HEK293 (cell line): Measurements from ENCODE around the gene SLC7A10.

Experiments used
- BCL6B ChIP-seq: fragments of 450-650 bp; formaldehyde crosslinking; IDR thresholded peaks from 2 replicates; pipeline ENCODE4 v1.5.1; 2017; ENCODE audit warnings: missing biosample characterization, missing genetic modification characterization
- ELK4 ChIP-seq: IDR thresholded peaks from 2 replicates; pipeline ENCODE4 v1.6.1; 2011; ENCODE audit warnings: mild to moderate bottlenecking, low read depth, low read length, borderline replicate concordance
- GLIS2 ChIP-seq: fragments of 450-650 bp; formaldehyde crosslinking; IDR thresholded peaks from 2 replicates; pipeline ENCODE4 v1.5.1; 2016; ENCODE audit warnings: missing biosample characterization, missing genetic modification characterization
- INSM2 ChIP-seq: fragments of 450-650 bp; formaldehyde crosslinking; IDR thresholded peaks from 2 replicates; pipeline ENCODE4 v1.5.1; 2016; ENCODE audit warnings: missing biosample characterization, missing genetic modification characterization
- KLF17 ChIP-seq: fragments of 450-650 bp; formaldehyde crosslinking; IDR thresholded peaks from 2 replicates; pipeline ENCODE4 v1.5.1; 2016; ENCODE audit warnings: missing biosample characterization, missing genetic modification characterization
- PRDM1 ChIP-seq: fragments of 450-650 bp; formaldehyde crosslinking; IDR thresholded peaks from 2 replicates; pipeline ENCODE4; 2016; ENCODE audit warnings: missing biosample characterization, missing genetic modification characterization
- PRDM10 ChIP-seq: fragments of 450-650 bp; formaldehyde crosslinking; IDR thresholded peaks from 2 replicates; pipeline ENCODE4 v1.5.1; 2016; ENCODE audit warnings: missing biosample characterization, missing genetic modification characterization
- REPIN1 ChIP-seq: fragments of 450-650 bp; formaldehyde crosslinking; IDR thresholded peaks from 2 replicates; pipeline ENCODE4 v1.5.1; 2017; ENCODE audit warnings: missing biosample characterization, missing genetic modification characterization, low read depth
- ZBTB48 ChIP-seq: fragments of 450-650 bp; formaldehyde crosslinking; IDR thresholded peaks from 2 replicates; pipeline ENCODE4 v1.5.1; 2016; ENCODE audit warnings: missing biosample characterization, missing genetic modification characterization
- ZFP41 ChIP-seq: fragments of 450-650 bp; formaldehyde crosslinking; IDR thresholded peaks from 2 replicates; pipeline ENCODE4 v1.5.1; 2016; ENCODE audit warnings: missing biosample characterization, missing genetic modification characterization, borderline replicate concordance
- ZNF114 ChIP-seq: fragments of 450-650 bp; formaldehyde crosslinking; IDR thresholded peaks from 2 replicates; pipeline ENCODE4 v1.5.0; 2017; ENCODE audit warnings: missing biosample characterization, missing genetic modification characterization
- ZNF121 ChIP-seq: fragments of 450-650 bp; formaldehyde crosslinking; IDR thresholded peaks from 2 replicates; pipeline ENCODE4 v1.5.1; 2016; ENCODE audit warnings: missing biosample characterization, missing genetic modification characterization
- ZNF140 ChIP-seq: fragments of 450-650 bp; formaldehyde crosslinking; IDR thresholded peaks from 2 replicates; pipeline ENCODE4 v1.5.1; 2016; ENCODE audit warnings: missing biosample characterization, missing genetic modification characterization
- ZNF157 ChIP-seq: fragments of 450-650 bp; formaldehyde crosslinking; IDR thresholded peaks from 2 replicates; pipeline ENCODE4 v1.5.1; 2016; ENCODE audit warnings: missing biosample characterization, missing genetic modification characterization
- ZNF37A ChIP-seq: fragments of 450-650 bp; IDR thresholded peaks from 2 replicates; pipeline ENCODE4 v1.5.1; 2018; ENCODE audit warnings: missing biosample characterization, missing genetic modification characterization
- ZNF404 ChIP-seq: fragments of 450-650 bp; formaldehyde crosslinking; IDR thresholded peaks from 2 replicates; pipeline ENCODE4 v1.5.1; 2017; ENCODE audit warnings: missing biosample characterization, missing genetic modification characterization
- ZNF488 ChIP-seq: fragments of 450-650 bp; formaldehyde crosslinking; IDR thresholded peaks from 2 replicates; pipeline ENCODE4 v1.5.1; 2016; ENCODE audit warnings: missing biosample characterization, missing genetic modification characterization
- ZNF544 ChIP-seq: fragments of 450-650 bp; formaldehyde crosslinking; IDR thresholded peaks from 2 replicates; pipeline ENCODE4 v1.5.0; 2017; ENCODE audit warnings: missing biosample characterization, missing genetic modification characterization
- ZNF548 ChIP-seq: fragments of 450-650 bp; formaldehyde crosslinking; IDR thresholded peaks from 2 replicates; pipeline ENCODE4 v1.5.1; 2016; ENCODE audit warnings: missing biosample characterization, missing genetic modification characterization
- ZNF600 ChIP-seq: fragments of 450-650 bp; formaldehyde crosslinking; IDR thresholded peaks from 2 replicates; pipeline ENCODE4 v1.5.1; 2016; ENCODE audit warnings: missing biosample characterization, missing genetic modification characterization
- ZNF623 ChIP-seq: fragments of 450-650 bp; formaldehyde crosslinking; IDR thresholded peaks from 2 replicates; pipeline ENCODE4 v1.5.1; 2016; ENCODE audit warnings: missing biosample characterization, missing genetic modification characterization
- ZNF664 ChIP-seq: fragments of 450-650 bp; formaldehyde crosslinking; IDR thresholded peaks from 2 replicates; pipeline ENCODE4 v1.5.1; 2016; ENCODE audit warnings: missing biosample characterization, missing genetic modification characterization
- ZNF843 ChIP-seq: fragments of 450-650 bp; formaldehyde crosslinking; IDR thresholded peaks from 2 replicates; pipeline ENCODE4 v1.5.1; 2016; ENCODE audit warnings: missing biosample characterization, missing genetic modification characterization
- ZSCAN16 ChIP-seq: fragments of 450-650 bp; formaldehyde crosslinking; IDR thresholded peaks from 2 replicates; pipeline ENCODE4 v1.5.1; 2016; ENCODE audit warnings: missing biosample characterization, missing genetic modification characterization
- ZSCAN4 ChIP-seq: fragments of 450-650 bp; formaldehyde crosslinking; IDR thresholded peaks from 2 replicates; pipeline ENCODE4 v1.5.1; 2017; ENCODE audit warnings: missing biosample characterization, missing genetic modification characterization

Gene SLC7A10

GRCh38 chr19:33273881-33274662, 48.4 kb upstream of the SLC7A10 start (continued):
- TF ChIP-seq INSM2 (tag by site-specific recombination) (peak; percentile 75; the same call in 1 of the 2 replicates), ZNF404 (0 out of 2 replicates have a peak, but pooled peaks have one; percentile 34), PRDM10 (tag by site-specific recombination) (peak; percentile 54; the same call in 1 of the 2 replicates), ZNF488 (tag by site-specific recombination) (peak; percentile 86; the same call in 1 of the 2 replicates), REPIN1 (tag by site-specific recombination) (peak; percentile 22; the same call in 1 of the 2 replicates), BCL6B (tag by site-specific recombination) (peak; percentile 80), ZNF843 (tag by site-specific recombination) (peak; percentile 83), KLF17 (tag by site-specific recombination) (peak; percentile 99), ZSCAN16 (tag by site-specific recombination) (no peak), ZNF544 (tag by site-specific recombination) (peak; percentile 57; the same call in 1 of the 2 replicates), ZNF121 (tag by site-specific recombination) (peak; percentile 71; the same call in 1 of the 2 replicates), ZNF664 (tag by site-specific recombination) (peak; percentile 45; the same call in 1 of the 2 replicates), ZBTB48 (peak; percentile 93), ZNF548 (tag by site-specific recombination) (peak; percentile 75), PRDM1 (tag by site-specific recombination) (no peak), ZNF157 (peak; percentile 73), ELK4 (no peak), ZNF37A (tag by site-specific recombination) (no peak), ZNF600 (tag by site-specific recombination) (peak; percentile 97), ZNF140 (tag by site-specific recombination) (no peak), ZNF623 (tag by site-specific recombination) (peak; percentile 57; the same call in 1 of the 2 replicates), ZFP41 (tag by site-specific recombination) (0 out of 2 replicates have a peak, but pooled peaks have one; percentile 63), GLIS2 (peak; percentile 70), ZNF114 (no peak; the same call in 1 of the 2 replicates), ZSCAN4 (peak; percentile 100)
